HG03066 (cell line): ENCODE results near the gene TUBB6.

Source experiments
- ATAC-seq: cut with Tn5 transposase; IDR thresholded peaks from one replicate; pipeline ENCODE4 v1.9.1; 2021; ENCODE audit warnings: low read depth; ENCODE audit not compliant: unreplicated experiment

TUBB6 gene

GRCh38 chr18:12335503-12335902 lies 27.5 kb downstream of the TUBB6 start:
- ATAC-seq = no peak

DNA sequence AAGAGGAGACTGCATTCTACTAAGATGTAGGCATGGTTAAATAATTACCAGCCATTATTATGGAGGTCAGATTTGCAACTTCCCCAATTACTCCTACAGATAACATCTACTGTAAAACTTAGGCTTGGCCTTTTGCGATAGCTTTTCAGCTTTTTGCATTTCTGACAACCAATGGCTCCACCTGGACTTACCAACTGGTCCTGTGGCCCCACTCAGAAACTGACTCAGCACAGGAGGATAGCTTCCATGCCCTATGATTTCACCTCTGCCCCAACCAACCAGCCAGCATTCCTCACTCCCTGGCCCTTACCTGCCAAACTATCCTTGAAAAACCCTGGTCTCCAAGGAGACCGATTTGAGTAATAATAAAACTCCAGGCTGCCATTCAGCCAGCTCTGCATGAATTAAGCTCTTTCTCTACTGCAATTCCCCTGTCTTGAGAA lies 28.2 kb downstream of the TUBB6 start:
- ATAC-seq = no peak

GRCh38 chr18:12336887-12337286 lies 28.8 kb downstream of the TUBB6 start:
- ATAC-seq = no peak

DNA sequence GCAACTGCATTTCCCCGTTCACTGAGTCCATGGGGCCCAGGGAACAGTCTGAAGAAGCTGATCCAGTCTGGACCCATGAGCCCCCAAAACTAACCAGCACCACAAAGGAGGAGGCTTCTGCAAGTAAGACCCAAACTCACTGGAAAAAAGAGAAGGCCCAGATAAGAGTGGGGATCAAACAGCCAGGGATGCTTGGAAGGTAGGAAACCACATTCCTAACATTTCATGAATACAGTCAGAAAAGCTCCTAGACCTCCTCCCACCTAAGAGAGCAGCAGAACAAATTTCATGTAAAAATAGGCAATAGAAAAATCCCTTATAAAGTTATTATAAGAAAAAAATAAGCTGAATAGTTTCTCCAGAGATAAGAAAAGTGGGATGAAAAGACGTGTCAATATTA lies 30.3 kb downstream of the TUBB6 start:
- no peak for ATAC-seq

- no peak for ATAC-seq
Observed at GRCh38 chr18:12340945-12341660, 33.1 kb downstream of the TUBB6 start.

DNA sequence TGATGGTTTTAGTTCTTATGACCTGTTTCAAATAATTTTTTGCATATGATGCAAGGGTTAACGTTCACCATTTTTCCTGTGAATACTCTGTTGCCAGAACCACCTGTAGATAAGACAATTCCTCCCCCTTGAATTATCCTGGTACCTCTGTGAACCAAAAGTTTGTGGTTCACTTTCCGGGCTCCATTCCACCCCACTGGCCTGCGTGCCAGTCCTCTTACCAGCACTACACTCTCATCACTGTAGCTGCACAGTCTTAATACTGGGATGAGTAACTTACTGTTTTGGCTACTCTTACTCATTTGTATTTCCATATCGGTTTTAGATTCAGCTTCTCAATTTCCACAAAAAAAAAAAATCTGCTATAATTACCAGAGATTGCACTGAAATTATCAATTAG lies 34.6 kb downstream of the TUBB6 start:
- no peak for ATAC-seq

DNA sequence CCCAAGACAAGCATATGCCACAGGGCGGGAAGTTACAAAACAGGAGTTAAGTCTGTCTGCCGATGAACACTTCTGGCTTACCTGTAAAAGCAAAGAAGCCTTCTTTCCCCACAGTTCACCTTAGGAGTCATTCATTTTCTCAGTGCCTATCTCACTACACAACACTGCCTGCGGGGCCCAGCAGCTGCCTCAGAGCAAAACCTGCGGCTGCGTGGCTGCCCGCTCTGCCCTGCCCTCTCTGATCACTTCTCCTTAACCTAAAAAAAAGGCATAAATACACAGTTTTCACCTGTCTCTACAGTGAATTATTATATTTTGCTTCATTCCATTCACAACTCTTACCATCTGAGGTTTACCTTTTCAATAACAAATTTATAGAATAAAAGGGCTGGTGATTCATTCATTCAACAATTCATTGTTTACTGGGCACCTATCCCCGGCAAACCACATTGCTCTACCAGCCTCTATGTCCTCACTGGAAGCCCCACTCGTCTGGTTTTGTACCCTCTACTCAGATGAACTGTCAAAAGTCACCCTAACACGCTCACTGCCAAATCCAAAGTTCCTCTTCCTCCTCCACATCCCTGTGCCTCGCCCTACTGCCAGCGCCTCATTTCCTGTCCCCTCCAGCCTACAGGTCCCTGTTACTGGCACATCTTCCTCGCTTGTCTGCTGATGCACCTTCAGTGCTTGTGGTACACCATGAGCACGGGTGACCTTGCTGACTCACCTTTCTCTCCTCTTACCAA lies 37.6 kb downstream of the TUBB6 start:
- ATAC-seq = no peak

- no peak for ATAC-seq
Observed at GRCh38 chr18:12346240-12346565, 38.2 kb downstream of the TUBB6 start.

DNA sequence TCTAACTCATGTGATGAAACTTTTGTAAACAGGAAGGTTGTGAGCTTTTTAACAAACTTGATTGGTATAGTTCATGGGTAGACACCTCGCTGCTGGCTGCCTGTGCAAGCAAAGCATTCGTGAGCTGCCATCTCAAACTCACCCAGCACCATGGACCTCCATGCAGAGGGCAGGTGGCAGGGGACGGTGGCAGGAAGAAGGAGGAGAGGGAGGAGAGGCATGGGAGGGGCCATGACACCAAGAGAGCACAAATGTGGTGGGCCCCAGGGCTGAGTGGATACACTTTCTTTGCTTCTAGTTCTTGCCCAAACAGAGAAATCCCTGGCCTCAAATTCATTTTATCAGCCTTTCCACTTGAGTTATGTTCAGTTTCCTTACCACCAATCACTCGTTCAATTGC lies 39.9 kb downstream of the TUBB6 start:
- ATAC-seq = no peak

GRCh38 chr18:12352188-12352587 lies 44.1 kb downstream of the TUBB6 start:
- no peak for ATAC-seq

- ATAC-seq = no peak
Observed at GRCh38 chr18:12359515-12359927, 51.5 kb downstream of the TUBB6 start.

GRCh38 chr18:12361770-12362378 lies 53.8 kb downstream of the TUBB6 start:
- no peak for ATAC-seq

DNA sequence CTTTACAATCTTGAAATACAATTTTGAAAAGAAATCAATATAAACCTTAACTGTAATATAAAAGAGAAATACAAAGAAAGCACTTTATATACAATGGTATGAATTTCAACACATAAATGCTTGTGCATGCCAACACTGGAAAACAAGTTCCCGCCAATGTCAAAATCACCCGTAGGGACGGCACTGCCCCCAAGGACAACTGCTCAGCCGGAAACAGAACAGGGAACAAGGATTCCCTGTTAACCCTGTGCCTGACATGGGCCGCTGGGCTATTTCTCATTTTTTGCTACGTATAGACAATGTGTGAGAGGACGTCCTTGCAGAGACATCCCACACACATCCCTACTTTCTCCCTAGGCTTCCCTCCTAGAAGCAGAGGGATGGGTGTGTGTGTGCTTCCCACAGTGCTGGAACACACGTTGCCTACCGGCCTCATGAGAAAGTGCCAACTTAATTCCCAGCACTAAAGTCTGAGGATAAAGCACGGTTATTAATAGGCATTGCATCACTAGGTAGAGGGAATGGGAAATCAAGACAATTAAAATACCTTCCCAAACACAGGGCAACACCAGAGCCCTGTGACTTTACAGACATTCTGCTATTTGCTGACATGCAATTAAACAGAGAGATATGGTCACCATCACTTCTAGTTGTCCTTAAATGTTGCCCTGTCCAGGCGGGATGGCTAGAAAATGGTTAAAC lies 54.6 kb downstream of the TUBB6 start:
- no peak for ATAC-seq

- no peak for ATAC-seq
Observed at GRCh38 chr18:12366379-12366778, 58.3 kb downstream of the TUBB6 start.

DNA sequence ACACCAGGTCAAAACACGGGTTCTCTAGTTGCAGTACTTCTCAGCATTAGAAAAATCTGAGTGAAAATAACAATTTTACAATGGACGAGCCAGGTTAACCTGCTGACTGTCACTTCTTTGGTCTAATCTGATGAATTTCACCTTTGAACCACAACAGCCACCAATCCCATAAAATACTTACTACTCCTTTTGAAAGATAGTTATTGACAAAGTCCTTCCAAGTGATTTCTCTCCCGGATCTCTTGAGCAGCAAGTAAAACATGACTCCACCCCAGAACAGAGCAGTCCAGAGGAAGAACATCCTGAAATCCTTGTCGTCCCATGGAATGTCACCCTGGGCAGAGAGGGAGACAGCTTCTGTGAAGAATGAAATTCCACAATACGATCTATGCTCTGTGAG lies 58.7 kb downstream of the TUBB6 start:
- no peak for ATAC-seq

GRCh38 chr18:12369211-12369610 lies 61.2 kb downstream of the TUBB6 start:
- no peak for ATAC-seq

DNA sequence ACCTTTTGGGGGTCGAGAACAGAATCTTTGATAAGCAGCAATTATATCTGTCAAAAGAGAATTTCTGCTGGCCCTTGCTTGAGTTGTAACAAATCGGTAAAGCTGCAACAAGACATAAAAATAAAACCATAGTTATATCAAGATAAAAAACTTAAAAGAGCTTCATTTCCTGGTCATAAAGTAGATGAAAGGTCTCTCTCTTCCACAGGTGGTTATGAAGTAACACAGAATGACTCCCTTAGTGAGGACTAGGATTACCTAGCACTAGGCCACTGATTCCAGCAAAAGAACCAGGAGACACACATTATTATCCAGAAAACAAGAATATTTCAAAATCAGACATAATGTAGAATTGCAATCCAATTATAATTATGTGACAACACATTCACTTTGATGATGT lies 63.5 kb downstream of the TUBB6 start:
- ATAC-seq = no peak

DNA sequence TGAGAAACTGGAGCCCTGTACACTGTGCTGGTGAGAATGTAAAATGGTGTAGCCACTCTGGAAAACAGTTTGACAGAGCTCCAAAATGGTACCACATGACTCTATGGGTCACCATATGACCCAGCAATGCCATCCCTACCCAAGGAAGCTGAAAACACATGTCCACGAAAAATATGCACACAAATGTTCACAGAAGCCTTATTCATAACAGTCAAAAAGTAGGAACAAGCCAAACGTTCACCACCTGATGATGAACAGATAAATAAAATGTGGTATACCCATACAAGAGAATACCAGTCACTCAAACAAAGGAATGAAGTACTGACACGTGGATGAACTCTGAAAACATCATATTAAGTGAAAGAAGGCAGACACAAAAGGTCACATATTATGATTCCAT lies 64.4 kb downstream of the TUBB6 start:
- no peak for ATAC-seq

- ATAC-seq = no peak
Observed at GRCh38 chr18:12373116-12373770, 65.2 kb downstream of the TUBB6 start.

- ATAC-seq = no peak
Observed at GRCh38 chr18:12373771-12374116, 65.7 kb downstream of the TUBB6 start.

GRCh38 chr18:12374401-12374800 lies 66.4 kb downstream of the TUBB6 start:
- ATAC-seq = no peak
